HG03565 (cell line): Measurements from ENCODE around the gene TOMT.
"Not testable (repeated sequence)": the region's sequence is repeated elsewhere in the genome, so short reads cannot be mapped to it uniquely, and the experiment has no call there.

ENCODE experiments used
- ATAC-seq: cut with Tn5 transposase; IDR thresholded peaks from one replicate; pipeline ENCODE4 v1.9.1; 2021; ENCODE audit warnings: mild to moderate bottlenecking, moderate library complexity; ENCODE audit not compliant: unreplicated experiment

Gene TOMT

DNA sequence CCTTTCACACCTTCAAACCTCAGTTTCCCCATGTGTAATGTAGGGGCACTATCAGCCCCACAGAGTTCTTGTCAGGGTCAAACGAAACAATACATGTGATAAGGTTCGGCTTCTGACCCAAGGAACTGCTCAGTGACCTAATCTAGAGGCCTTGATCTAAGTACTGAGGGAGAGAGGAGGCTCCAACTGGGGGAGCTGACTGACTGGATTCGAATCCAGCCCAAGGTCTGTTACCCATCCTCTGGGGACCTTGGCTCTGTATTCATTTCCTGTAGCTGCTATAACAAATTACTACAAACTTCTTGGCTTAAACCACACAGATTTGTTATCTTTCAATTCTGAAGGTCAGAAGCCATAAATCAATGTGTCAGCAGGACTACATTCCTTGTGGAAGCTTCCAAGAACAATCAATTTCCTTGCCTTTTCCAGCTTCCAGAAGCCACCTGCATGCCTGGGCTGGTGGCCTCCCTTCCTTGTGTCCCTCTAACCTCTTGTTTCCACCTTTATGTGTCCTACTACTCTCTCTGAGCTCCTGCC, 17.5 kb downstream of the TOMT start:
- ATAC-seq: no peak

GRCh38 chr11:72124046-72124445, 18.3 kb downstream of the TOMT start:
- no peak for ATAC-seq

DNA sequence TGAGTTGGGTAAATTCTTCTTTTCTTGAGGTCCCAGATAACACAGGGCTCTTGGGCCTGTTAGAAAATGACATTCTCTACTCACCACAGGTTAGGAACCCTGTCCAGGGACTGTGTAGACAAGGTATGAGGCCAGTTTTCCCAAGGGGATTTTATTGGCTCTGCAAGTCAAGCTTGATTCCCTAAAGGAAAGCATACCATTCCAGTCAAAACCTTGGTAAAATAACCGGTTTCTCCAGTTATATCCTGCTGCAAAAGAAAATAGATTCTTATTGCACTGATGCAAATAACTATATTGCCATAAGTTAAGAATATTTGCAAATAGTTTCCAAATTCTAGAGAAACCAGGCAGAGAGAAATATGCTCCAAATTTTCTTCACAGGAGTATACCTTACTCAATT, 20.2 kb downstream of the TOMT start:
- ATAC-seq: no peak

DNA sequence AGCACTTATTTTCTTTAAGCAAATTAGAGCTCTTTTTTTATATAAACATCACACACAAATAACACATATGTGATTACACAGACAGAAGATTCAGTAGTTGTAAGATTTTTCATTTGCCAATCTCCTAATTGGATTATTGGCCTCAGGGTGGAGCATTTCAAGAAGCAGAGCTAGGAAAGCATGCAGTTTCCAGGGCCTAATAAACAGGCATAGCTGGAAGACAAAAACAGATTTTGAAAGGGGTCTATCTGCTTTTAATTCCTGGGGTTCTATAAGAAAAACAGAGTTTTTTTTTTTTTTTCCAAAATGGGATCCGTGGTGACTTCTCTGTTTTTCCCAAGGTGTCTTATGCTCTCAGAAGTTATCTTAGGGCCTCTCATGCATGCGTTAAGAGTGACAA, 22.2 kb downstream of the TOMT start:
- ATAC-seq: no peak

DNA sequence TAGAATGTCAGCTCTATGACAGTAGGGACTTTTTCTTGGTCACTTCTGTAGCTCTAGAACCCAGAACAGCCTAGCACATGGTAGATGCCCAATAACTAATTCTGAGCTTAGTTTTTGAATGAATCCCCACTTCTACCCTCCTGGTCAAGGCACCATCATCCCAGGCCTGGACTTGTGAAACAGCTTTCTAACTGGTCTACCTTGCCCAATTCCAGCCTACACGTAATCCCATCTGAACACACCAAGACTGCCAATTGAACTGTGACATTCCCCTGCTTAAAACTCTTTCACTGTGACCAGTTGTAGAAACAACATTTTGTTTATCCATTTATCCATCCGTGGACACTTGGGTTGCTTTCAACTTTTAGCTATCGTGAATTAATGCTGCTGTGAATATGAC, 23.7 kb downstream of the TOMT start:
- ATAC-seq: no peak

- ATAC-seq: no peak
Measured at GRCh38 chr11:72132646-72133045, 26.9 kb downstream of the TOMT start.

- ATAC-seq: not testable (repeated sequence)
Measured at GRCh38 chr11:72135473-72135872, 29.7 kb downstream of the TOMT start, which contains the start of gene FOLR3. TSS of gene FOLR3 (plus strand) at chr11:72135725. CDS start at chr11:72135953, 228 bp downstream.

- no peak for ATAC-seq
Measured at GRCh38 chr11:72135891-72136683, 30.4 kb downstream of the TOMT start.

DNA sequence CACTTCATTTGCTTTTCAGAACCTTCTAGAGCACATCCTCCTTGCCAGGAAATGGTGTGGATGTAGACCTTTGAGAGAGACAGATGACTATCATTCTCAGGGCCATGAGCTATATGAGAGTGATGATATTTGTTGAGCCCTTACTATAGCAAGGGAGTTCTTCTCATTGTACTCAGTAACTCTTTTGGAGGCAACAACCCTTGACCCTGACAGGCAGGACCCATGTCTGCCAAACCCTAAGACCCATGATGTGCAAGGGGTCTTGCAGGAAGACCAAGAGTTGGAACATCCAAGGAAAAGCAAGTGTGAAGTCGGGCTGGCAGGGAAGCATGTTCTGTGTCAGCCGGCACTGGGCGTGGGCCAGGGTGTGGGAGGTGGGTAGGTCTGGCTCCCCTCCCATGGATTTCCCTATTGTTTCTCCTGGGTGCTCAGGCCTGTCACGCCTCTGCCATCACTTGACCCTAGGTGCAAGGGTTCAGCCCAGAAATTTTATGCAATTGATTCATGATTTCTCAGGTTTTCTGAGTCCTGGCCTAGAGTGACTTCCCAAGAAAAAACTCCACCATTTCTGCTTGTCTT, 31.0 kb downstream of the TOMT start:
- ATAC-seq: no peak

GRCh38 chr11:72138821-72139390, 33.2 kb downstream of the TOMT start:
- no peak for ATAC-seq

- no peak for ATAC-seq
Measured at GRCh38 chr11:72139500-72139899, 33.8 kb downstream of the TOMT start.

GRCh38 chr11:72140661-72141060, 34.9 kb downstream of the TOMT start:
- ATAC-seq: no peak

GRCh38 chr11:72141066-72141465, 35.3 kb downstream of the TOMT start:
- no peak for ATAC-seq

- ATAC-seq: not testable (repeated sequence)
Measured at GRCh38 chr11:72142086-72142485, 36.4 kb downstream of the TOMT start.

GRCh38 chr11:72142543-72142942, 36.8 kb downstream of the TOMT start:
- not testable (repeated sequence) for ATAC-seq

GRCh38 chr11:72144807-72145565, 39.3 kb downstream of the TOMT start:
- ATAC-seq: no peak

GRCh38 chr11:72146625-72147024, 40.9 kb downstream of the TOMT start:
- no peak for ATAC-seq

DNA sequence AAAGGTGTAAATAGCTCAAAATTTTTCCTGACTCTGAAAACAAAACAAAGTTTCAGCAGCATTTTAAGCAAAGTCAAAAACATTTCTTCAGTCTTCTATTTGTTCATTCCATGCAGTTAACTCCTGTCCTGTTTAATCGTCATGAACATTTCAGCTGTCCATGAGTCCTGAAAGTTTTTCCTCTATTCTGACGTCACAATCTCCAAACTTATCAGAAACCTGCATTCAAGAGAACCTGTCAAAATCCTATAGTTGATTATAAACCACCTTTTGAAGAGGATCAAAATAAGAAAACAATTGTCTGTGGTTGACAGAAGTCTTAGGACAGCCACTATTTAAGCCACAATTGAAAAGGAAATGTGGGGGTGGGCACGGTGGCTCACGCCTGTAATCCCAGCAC, 45.2 kb downstream of the TOMT start:
- ATAC-seq: no peak

- ATAC-seq: not testable (repeated sequence)
Measured at GRCh38 chr11:72153874-72154273, 48.1 kb downstream of the TOMT start.

GRCh38 chr11:72154816-72155215, 49.1 kb downstream of the TOMT start:
- ATAC-seq: no peak

GRCh38 chr11:72155751-72156150, 50.0 kb downstream of the TOMT start:
- no peak for ATAC-seq
